MCF 10A (cell line): ENCODE measurements around the gene TSPAN31. TPM values are rescaled to one million over a fixed set of nuclear protein-coding genes. Genes with fewer than 3 reads are reported as not detected.

ENCODE experiments used
- BruUV-seq: library from RNA; stranded (reverse); fragments of 400-500 nt; replicated peaks from 2 replicates; lab custom pipeline; 2021; lab: Mats Ljungman, UMichigan
- CTCF ChIA-PET: fragments of 300-600 bp; sonication (Branson Sonifier 250); formaldehyde crosslinking; extraction: SDS; loops from one replicate; lab custom pipeline; 2021; ENCODE audit warnings: antibody characterized with exemption, inconsistent platforms; lab: Yijun Ruan, JAX
- POLR2A ChIA-PET: fragments of 300-600, 350-650 bp; sonication (Branson Sonifier 250); formaldehyde crosslinking; extraction: SDS; loops from one replicate; lab custom pipeline; 2020; ENCODE audit warnings: antibody characterized with exemption, inconsistent platforms; lab: Yijun Ruan, JAX
- DNase-seq: peaks from one replicate; pipeline ENCODE4 v3.0.0-alpha.2; 2018; ENCODE audit not compliant: unreplicated experiment
- H3K27ac Mint-ChIP-seq: one replicate; pipeline ENCODE4 v1.8.0; 2022; ENCODE audit warnings: mild to moderate bottlenecking, low read depth, mixed read lengths; ENCODE audit not compliant: unreplicated experiment
- H3K27me3 Mint-ChIP-seq: one replicate; pipeline ENCODE4 v1.8.0; 2022; ENCODE audit warnings: mixed read lengths; ENCODE audit not compliant: insufficient read depth, unreplicated experiment
- H3K36me3 Mint-ChIP-seq: one replicate; pipeline ENCODE4 v1.8.0; 2022; ENCODE audit warnings: mild to moderate bottlenecking, moderate library complexity, mixed read lengths; ENCODE audit not compliant: insufficient read depth, unreplicated experiment
- H3K4me1 Mint-ChIP-seq: one replicate; pipeline ENCODE4 v1.8.0; 2022; ENCODE audit warnings: mixed read lengths; ENCODE audit not compliant: insufficient read depth, unreplicated experiment
- H3K4me3 Mint-ChIP-seq: one replicate; pipeline ENCODE4 v1.8.0; 2022; ENCODE audit warnings: mild to moderate bottlenecking, moderate library complexity, mixed read lengths; ENCODE audit not compliant: unreplicated experiment
- H3K9me3 Mint-ChIP-seq: one replicate; pipeline ENCODE4 v1.8.0; 2022; ENCODE audit warnings: mixed read lengths; ENCODE audit not compliant: unreplicated experiment
- CTCF ChIP-seq: fragments of 200-600 bp; IDR thresholded peaks from one replicate; pipeline ENCODE4 v1.8.0; 2022; ENCODE audit warnings: antibody characterized with exemption, mild to moderate bottlenecking; ENCODE audit not compliant: unreplicated experiment
- intact Hi-C: fragments of 100-400 bp; cut with micrococcal nuclease; formaldehyde crosslinking; loops from 2 replicates; pipeline ENCODE4 v1.14.1; 2022
- total RNA-seq: library from RNA; stranded (reverse); gene quantifications from 2 replicates; pipeline ENCODE4 v1.2.3, GENCODE V29; 2022

TSPAN31 gene
- total RNA-seq, 1 experiment from 2014 or later, result 24.8 TPM

GRCh38 chr12:57761391-57761998, 16.7 kb downstream of the TSPAN31 start:
- no peak for DNase-seq
- no peak overlapping the region for H3K27ac Mint-ChIP-seq
- H3K36me3 Mint-ChIP-seq, result peaks cover 25% of the 10 kb centered on the region
- H3K27me3 Mint-ChIP-seq, result no peaks in the 10 kb centered on the region
- intact Hi-C loops, result no loop called here
- no peaks in the 10 kb centered on the region for H3K9me3 Mint-ChIP-seq
- peaks cover 18% of the 10 kb centered on the region for H3K4me1 Mint-ChIP-seq
- BruUV-seq, result no TSS peak
- no peak overlapping the region for H3K4me3 Mint-ChIP-seq
- CTCF ChIA-PET, result interaction anchor here (0.7 to 1.2 kb wide), 2 partner anchors 11 to 42 kb away, joined by 3 to 4 read pairs; no protein-coding TSS in a partner anchor
- POLR2A ChIA-PET, result interaction anchor here (0.8 to 1.2 kb wide), 2 partner anchors 11 to 33 kb away, joined by 3 to 5 read pairs; partner anchors contain the start of genes EEF1AKMT3 and METTL1
- TF ChIP-seq CTCF, result no peak

GRCh38 chr12:57762463-57762862, 17.6 kb downstream of the TSPAN31 start:
- BruUV-seq, result no TSS peak
- Mint-ChIP-seq H3K9me3 (no peaks in the 10 kb centered on the region), H3K36me3 (peaks cover 19% of the 10 kb centered on the region), H3K27me3 (no peaks in the 10 kb centered on the region), H3K27ac (no peak overlapping the region), H3K4me1 (peaks cover 20% of the 10 kb centered on the region), H3K4me3 (no peak overlapping the region)
- ChIA-PET CTCF (interaction anchor here (0.9 to 1.2 kb wide), 2 partner anchors 8 to 41 kb away, joined by 4 read pairs; no protein-coding TSS in a partner anchor), POLR2A (interaction anchor here (0.6 to 1.2 kb wide), 2 partner anchors 10 to 84 kb away, joined by 4 to 5 read pairs; partner anchors contain the start of genes EEF1AKMT3 and METTL1)
- DNase-seq, result no peak
- TF ChIP-seq CTCF, result no peak
- intact Hi-C loops, result no loop called here

- intact Hi-C loops, result no loop called here
- BruUV-seq, result no TSS peak
- Mint-ChIP-seq H3K4me1 (peaks cover 20% of the 10 kb centered on the region), H3K27me3 (no peaks in the 10 kb centered on the region), H3K36me3 (peaks cover 18% of the 10 kb centered on the region), H3K9me3 (no peaks in the 10 kb centered on the region), H3K27ac (peak overlapping the region; percentile 89), H3K4me3 (peak overlapping the region; percentile 89)
- POLR2A ChIA-PET, result interaction anchor here (0.7 to 1.5 kb wide), 7 partner anchors 8 to 673 kb away, joined by 3 to 9 read pairs (median 3); partner anchors contain the start of genes CDK4 and TSPAN31
- CTCF ChIA-PET, result interaction anchor here (0.8 to 1.7 kb wide), 4 partner anchors 12 to 120 kb away, joined by 3 to 6 read pairs (median 4); partner anchors contain the start of gene CDK4
- DNase-seq, result no peak
- TF ChIP-seq CTCF, result no peak
Observed at GRCh38 chr12:57763881-57764661, 19.2 kb downstream of the TSPAN31 start.

GRCh38 chr12:57764662-57765002, 19.8 kb downstream of the TSPAN31 start:
- DNase-seq, result peak; percentile 32
- Mint-ChIP-seq H3K4me1 (peaks cover 20% of the 10 kb centered on the region), H3K27me3 (no peaks in the 10 kb centered on the region), H3K4me3 (peak overlapping the region; percentile 89), H3K9me3 (no peaks in the 10 kb centered on the region), H3K36me3 (peaks cover 18% of the 10 kb centered on the region), H3K27ac (peak overlapping the region; percentile 89)
- no TSS peak for BruUV-seq
- ChIA-PET CTCF (interaction anchor here (0.8 to 1.7 kb wide), 5 partner anchors 11 to 120 kb away, joined by 3 to 6 read pairs (median 5); partner anchors contain the start of gene CDK4), POLR2A (interaction anchor here (0.6 to 1.5 kb wide), 11 partner anchors 8 to 674 kb away, joined by 3 to 9 read pairs (median 3); partner anchors contain the start of genes CDK4 and TSPAN31)
- TF ChIP-seq CTCF, result no peak
- intact Hi-C loops, result no loop called here
